NCI-H2171 (cell line): ENCODE data around the gene ZNF136.
A peak's percentile ranks its signal among the peaks of the same experiment; 100 is the strongest.

Experiments used
- DNase-seq: peaks from one replicate; lab custom pipeline; 2025; lab: John Stamatoyannopoulos, UW

ZNF136 gene

GRCh38 chr19:12162882-12163806, at the start of gene ZNF136:
ZNF136 (plus strand) TSS chr19:12163096; CDS start chr19:12163204, 108 bp downstream.
- peak; percentile 96 for DNase-seq

GRCh38 chr19:12113121-12113520, 49.8 kb upstream of the ZNF136 start:
- DNase-seq, result no peak

GRCh38 chr19:12117201-12117970, 45.5 kb upstream of the ZNF136 start:
- DNase-seq, result no peak

- no peak for DNase-seq
Measured at GRCh38 chr19:12126707-12127106, 36.2 kb upstream of the ZNF136 start.

- no peak for DNase-seq
Measured at GRCh38 chr19:12133069-12133468, 29.8 kb upstream of the ZNF136 start.

- no peak for DNase-seq
Measured at GRCh38 chr19:12137221-12137940, 25.5 kb upstream of the ZNF136 start.

- no peak for DNase-seq
Measured at GRCh38 chr19:12139269-12139668, 23.6 kb upstream of the ZNF136 start.

GRCh38 chr19:12139885-12140544, 22.9 kb upstream of the ZNF136 start, which contains the start of gene ZNF20:
ZNF20 (minus strand) TSS chr19:12140350; CDS start chr19:12140182, 168 bp downstream.
- peak; percentile 85 for DNase-seq

- DNase-seq, result peak; percentile 72
Measured at GRCh38 chr19:12140545-12141404, 22.1 kb upstream of the ZNF136 start.

GRCh38 chr19:12141405-12141736, 21.5 kb upstream of the ZNF136 start:
- DNase-seq, result no peak

- no peak for DNase-seq
Measured at GRCh38 chr19:12145348-12145747, 17.5 kb upstream of the ZNF136 start.

- no peak for DNase-seq
Measured at GRCh38 chr19:12155324-12155860, 7.5 kb upstream of the ZNF136 start.

GRCh38 chr19:12156223-12157058, 6.5 kb upstream of the ZNF136 start, which contains the start of gene ZNF625:
ZNF625 (minus strand) TSS chr19:12156734; CDS start chr19:12156558, 176 bp downstream.
- DNase-seq, result peak; percentile 74

- DNase-seq, result no peak
Measured at GRCh38 chr19:12159773-12160414, 3.0 kb upstream of the ZNF136 start.

- no peak for DNase-seq
Measured at GRCh38 chr19:12162513-12162881, 399 bp upstream of the ZNF136 start.

GRCh38 chr19:12163826-12164225, 930 bp downstream of the ZNF136 start:
- DNase-seq, result no peak

GRCh38 chr19:12166626-12167025, 3.7 kb downstream of the ZNF136 start:
- DNase-seq, result no peak

- DNase-seq, result no peak
Measured at GRCh38 chr19:12180377-12180776, 17.5 kb downstream of the ZNF136 start.

GRCh38 chr19:12187625-12188024, 24.7 kb downstream of the ZNF136 start:
- DNase-seq, result no peak
